HepG2 (cell line): ENCODE measurements around the gene PLEKHD1. TPM values are rescaled to one million over a fixed set of nuclear protein-coding genes. Genes with fewer than 3 reads are reported as not detected.
A peak's percentile ranks its signal among the peaks of the same experiment; 100 is the strongest.

Source experiments
- ATF6 ChIP-seq: sonication (generic); formaldehyde crosslinking; conservative IDR thresholded peaks from 2 replicates; pipeline ENCODE4 v1.4.0; 2020; ENCODE audit warnings: missing genetic modification reagents
- BRF2 ChIP-seq: sonication (generic); formaldehyde crosslinking; IDR thresholded peaks from 2 replicates; pipeline ENCODE4 v1.8.1; 2022; ENCODE audit warnings: mild to moderate bottlenecking, missing genetic modification reagents
- CENPBD1 ChIP-seq: sonication (generic); formaldehyde crosslinking; IDR thresholded peaks from 2 replicates; pipeline ENCODE4 v1.8.0; 2022; ENCODE audit warnings: missing genetic modification reagents, low read depth, mild to moderate bottlenecking, borderline replicate concordance
- CREM ChIP-seq, 2 experiments: sonication (generic) in 1 of 2; formaldehyde crosslinking in 1 of 2; IDR thresholded peaks; 2 replicates each; pipeline versions ENCODE4 v1.4.0 to v1.6.1; 2016 to 2020; ENCODE audit warnings: antibody characterized with exemption in 1 of 2, mild to moderate bottlenecking in 1 of 2, missing genetic modification reagents in 1 of 2
- ELF3 ChIP-seq: IDR thresholded peaks from 2 replicates; pipeline ENCODE4 v1.6.1; 2016; ENCODE audit warnings: missing genetic modification reagents, missing compliant biosample characterization
- ESRRA ChIP-seq: sonication (generic); formaldehyde crosslinking; IDR thresholded peaks from 2 replicates; pipeline ENCODE4 v1.5.1; 2020; ENCODE audit warnings: mild to moderate bottlenecking, low read depth, missing genetic modification reagents
- GABPB1 ChIP-seq: IDR thresholded peaks from 2 replicates; pipeline ENCODE4 v1.6.1; 2016; ENCODE audit warnings: mild to moderate bottlenecking, missing genetic modification reagents, moderate library complexity, missing compliant biosample characterization
- GTF2F1 ChIP-seq: fragments of 150-350 bp; IDR thresholded peaks from 2 replicates; pipeline ENCODE4 v1.6.1; 2014; ENCODE audit warnings: low read length
- HHEX ChIP-seq: IDR thresholded peaks from 2 replicates; pipeline ENCODE4 v1.6.1; 2016; ENCODE audit warnings: control low read depth
- KDM5B ChIP-seq: sonication (generic); formaldehyde crosslinking; IDR thresholded peaks from 2 replicates; pipeline ENCODE4 v1.4.0; 2020; ENCODE audit warnings: missing genetic modification reagents, mild to moderate bottlenecking, borderline replicate concordance
- MXD3 ChIP-seq: IDR thresholded peaks from 2 replicates; pipeline ENCODE4 v1.6.1; 2016; ENCODE audit warnings: mild to moderate bottlenecking, missing biosample characterization, missing genetic modification reagents
- ZBTB14 ChIP-seq: sonication (generic); formaldehyde crosslinking; IDR thresholded peaks from 2 replicates; pipeline ENCODE4 v1.4.0; 2020; ENCODE audit warnings: missing genetic modification reagents
- ZFP36 ChIP-seq: fragments of 150-350 bp; IDR thresholded peaks from 2 replicates; pipeline ENCODE4 v1.6.1; 2018; ENCODE audit warnings: borderline replicate concordance, low read length, low read depth; ENCODE audit not compliant: partially characterized antibody
- ZFX ChIP-seq: sonication (generic); formaldehyde crosslinking; IDR thresholded peaks from 2 replicates; pipeline ENCODE4 v1.4.0; 2020; ENCODE audit warnings: mild to moderate bottlenecking, low read depth, missing genetic modification reagents, moderate library complexity
- ZMYM4 ChIP-seq: sonication (generic); formaldehyde crosslinking; IDR thresholded peaks from 2 replicates; pipeline ENCODE4 v1.8.1; 2023; ENCODE audit warnings: mild to moderate bottlenecking, missing genetic modification reagents
- ZNF124 ChIP-seq: sonication (generic); formaldehyde crosslinking; IDR thresholded peaks from 2 replicates; pipeline ENCODE4 v1.4.0; 2020; ENCODE audit warnings: missing genetic modification reagents
- ZNF224 ChIP-seq: sonication (generic); formaldehyde crosslinking; IDR thresholded peaks from 2 replicates; pipeline ENCODE4 v1.5.0; 2020; ENCODE audit warnings: mild to moderate bottlenecking, missing genetic modification reagents
- ZNF331 ChIP-seq: sonication (generic); formaldehyde crosslinking; IDR thresholded peaks from 2 replicates; pipeline ENCODE4 v1.4.0; 2020; ENCODE audit warnings: missing genetic modification reagents
- ZNF547 ChIP-seq: sonication (generic); formaldehyde crosslinking; IDR thresholded peaks from 2 replicates; pipeline ENCODE4 v1.5.1; 2020; ENCODE audit warnings: mild to moderate bottlenecking, missing genetic modification reagents
- ZNF598 ChIP-seq: sonication (generic); formaldehyde crosslinking; IDR thresholded peaks from 2 replicates; pipeline ENCODE4 v1.5.1; 2020; ENCODE audit warnings: mild to moderate bottlenecking, missing genetic modification reagents, borderline replicate concordance
- ZNF7 ChIP-seq: IDR thresholded peaks from 2 replicates; pipeline ENCODE4 v1.6.1; 2016; ENCODE audit warnings: missing biosample characterization, missing genetic modification reagents
- ZNF709 ChIP-seq: sonication (generic); formaldehyde crosslinking; IDR thresholded peaks from 2 replicates; pipeline ENCODE4 v1.5.0; 2020; ENCODE audit warnings: mild to moderate bottlenecking, missing genetic modification reagents
- ZNF780A ChIP-seq: sonication (generic); formaldehyde crosslinking; IDR thresholded peaks from 2 replicates; pipeline ENCODE4 v1.8.0; 2022; ENCODE audit warnings: mild to moderate bottlenecking, missing genetic modification reagents, moderate library complexity
- ZSCAN12 ChIP-seq: sonication (generic); formaldehyde crosslinking; IDR thresholded peaks from 2 replicates; pipeline ENCODE4 v1.9.0; 2021; ENCODE audit warnings: mild to moderate bottlenecking, missing genetic modification reagents
- ZSCAN20 ChIP-seq: sonication (generic); formaldehyde crosslinking; IDR thresholded peaks from 2 replicates; pipeline ENCODE4 v1.4.0; 2020; ENCODE audit warnings: missing genetic modification reagents, mild to moderate bottlenecking, borderline replicate concordance
- polyA plus RNA-seq, 8 experiments: library from polyadenylated mRNA; depleted of rRNA in 3 of 8; stranded (reverse) in 7 of 8; unstranded in 1 of 8; fragments of >200 nt; fragmentation: Illumina TruSeq in 4 of 8; extraction: Trizol in 4 of 8; gene quantifications; 2 replicates each; pipeline versions ENCODE4 v1.2.1 to v1.2.3, GENCODE V29; 2011 to 2016; ENCODE audit warnings: low read depth in 4 of 8, missing spikeins in 1 of 8, mixed read lengths in 1 of 8; ENCODE audit not compliant: insufficient read depth in 1 of 8
- total RNA-seq, 5 experiments: library from RNA; depleted of rRNA; stranded (reverse); fragments of >200 nt; fragmentation: Illumina TruSeq; extraction: Trizol; gene quantifications; 2 replicates each; pipeline ENCODE4 v1.2.3, GENCODE V29; 2016; ENCODE audit warnings: low read depth in 1 of 5

PLEKHD1 gene
- total and polyA plus RNA-seq, 2 of the 13 experiments (the other 11 are each of a cell fraction or from before 2014, with no cell fraction given): 0.01 TPM; not detected in 1

- TF ChIP-seq ZNF7 (no peak), CREM (IDR thresholded peaks at IDR 0.05) (peak; percentile 61; the same call in 1 of the 2 replicates), CREM (CRISPR knock-in tag; IDR thresholded peaks at IDR 0.05) (no peak), MXD3 (CRISPR knock-in tag) (no peak), ZNF224 (CRISPR knock-in tag) (no peak), ZNF709 (no peak), ZFX (CRISPR knock-in tag) (peak; percentile 32; the same call in 1 of the 2 replicates), ZNF331 (peak; percentile 77; the same call in 1 of the 2 replicates), ZNF547 (CRISPR knock-in tag) (peak; percentile 39; the same call in 1 of the 2 replicates), ZNF124 (CRISPR knock-in tag) (peak; percentile 64; the same call in 1 of the 2 replicates), BRF2 (no peak), ZBTB14 (no peak), ZNF780A (CRISPR knock-in tag) (0 out of 2 replicates have a peak, but pooled peaks have one; percentile 42), CENPBD1 (CRISPR knock-in tag) (no peak), ZMYM4 (CRISPR knock-in tag) (peak; percentile 74), KDM5B (no peak), GTF2F1 (no peak), ELF3 (CRISPR knock-in tag) (peak; percentile 50; the same call in 1 of the 2 replicates), HHEX (peak; percentile 37; the same call in 1 of the 2 replicates), ATF6 (CRISPR knock-in tag) (no peak), ZFP36 (no peak), ZNF598 (CRISPR knock-in tag) (0 out of 2 replicates have a peak, but pooled peaks have one; percentile 51), ZSCAN20 (CRISPR knock-in tag) (no peak), GABPB1 (CRISPR knock-in tag) (0 out of 2 replicates have a peak, but pooled peaks have one; percentile 25), ZSCAN12 (no peak), ESRRA (CRISPR knock-in tag) (0 out of 2 replicates have a peak, but pooled peaks have one; percentile 25)
These were observed 95.6 kb downstream of the PLEKHD1 start (continued) for GRCh38 chr14:69580009-69580577.
